Keratinocyte (primary cell): ENCODE data around the gene FOXJ3. TPM values are rescaled to one million over a fixed set of nuclear protein-coding genes. Genes with fewer than 3 reads are reported as not detected.

Source experiments
- DNase-seq: peaks from one replicate; pipeline ENCODE4 v3.0.0-alpha.2; 2011; ENCODE audit warnings: low read depth, missing footprints, low spot score
- FAIRE-seq: peaks from 2 replicates; lab custom pipeline; 2011; peaks lifted over from hg19 to GRCh38; lab: Jason Lieb, UNC
- H2AFZ ChIP-seq: 2 replicates; pipeline ENCODE4 v1.6.0; 2012; ENCODE audit warnings: low read length, control low read depth, inconsistent platforms; ENCODE audit not compliant: control insufficient read depth
- H3K27ac ChIP-seq: 2 replicates; pipeline ENCODE4 v1.5.1; 2011; ENCODE audit warnings: low read length; ENCODE audit not compliant: control insufficient read depth, insufficient read depth
- H3K27me3 ChIP-seq: 3 replicates; pipeline ENCODE4 v1.6.0; 2011; ENCODE audit warnings: low read length; ENCODE audit not compliant: control insufficient read depth, insufficient read depth; ENCODE audit errors: extremely low read depth
- H3K36me3 ChIP-seq, 2 experiments: 2 replicates in 1 of 2; 3 replicates in 1 of 2; pipeline ENCODE4 v1.5.1; 2011; ENCODE audit warnings: low read length in 2 of 2, mild to moderate bottlenecking in 1 of 2; ENCODE audit not compliant: control insufficient read depth in 2 of 2, insufficient read depth in 2 of 2; ENCODE audit errors: extremely low read depth in 1 of 2
- H3K4me1 ChIP-seq: 3 replicates; pipeline ENCODE4 v1.5.1; 2011; ENCODE audit warnings: low read length; ENCODE audit not compliant: control insufficient read depth, insufficient read depth; ENCODE audit errors: extremely low read depth
- H3K4me2 ChIP-seq: 3 replicates; pipeline ENCODE4 v1.6.0; 2011; ENCODE audit warnings: low read depth, low read length; ENCODE audit not compliant: control insufficient read depth, insufficient read depth; ENCODE audit errors: extremely low read depth
- H3K4me3 ChIP-seq, 3 experiments: fragments of 200-600 bp in 1 of 3; sonication (generic) in 1 of 3; 2 replicates in 2 of 3; 3 replicates in 1 of 3; pipeline ENCODE4 v1.5.1; 2011 to 2016; ENCODE audit warnings: low read length in 3 of 3, mild to moderate bottlenecking in 3 of 3, control low read depth in 2 of 3, inconsistent platforms in 1 of 3, low read depth in 1 of 3, mixed read lengths in 1 of 3, mixed run types in 1 of 3, moderate library complexity in 1 of 3; ENCODE audit not compliant: control insufficient read depth in 2 of 3, insufficient read depth in 2 of 3; ENCODE audit errors: extremely low read depth in 1 of 3
- H3K79me2 ChIP-seq: 2 replicates; pipeline ENCODE4 v1.6.0; 2012; ENCODE audit warnings: low read length; ENCODE audit not compliant: control insufficient read depth, insufficient read depth
- H3K9ac ChIP-seq: 3 replicates; pipeline ENCODE4 v1.6.0; 2011; ENCODE audit warnings: low read length; ENCODE audit not compliant: control insufficient read depth, insufficient read depth; ENCODE audit errors: extremely low read depth
- H3K9me1 ChIP-seq: 3 replicates; pipeline ENCODE4 v1.6.0; 2011; ENCODE audit warnings: low read length; ENCODE audit not compliant: control insufficient read depth, insufficient read depth; ENCODE audit errors: extremely low read depth
- H3K9me3 ChIP-seq: 2 replicates; pipeline ENCODE4 v1.5.1; 2012; ENCODE audit warnings: low read depth, low read length; ENCODE audit not compliant: control insufficient read depth
- H4K20me1 ChIP-seq: 3 replicates; pipeline ENCODE4 v1.6.0; 2011; ENCODE audit warnings: low read length; ENCODE audit not compliant: control insufficient read depth, insufficient read depth; ENCODE audit errors: extremely low read depth
- EZH2 ChIP-seq: IDR thresholded peaks from one replicate; pipeline ENCODE4 v1.6.1; 2012; ENCODE audit warnings: inconsistent platforms, mild to moderate bottlenecking, low read length, moderate library complexity
- dilution Hi-C: fragments of 300-500 bp; cut with MboI; formaldehyde crosslinking; loops from one replicate; pipeline ENCODE4 v1.7.0; 2020; ENCODE audit warnings: low sequenced_read_pairs; ENCODE audit not compliant: extremely low pct_ligation_motif_present
- polyA plus RNA-seq, 5 experiments: library from polyadenylated mRNA; depleted of rRNA in 3 of 5; stranded (reverse) in 3 of 5; stranded (forward) in 1 of 5; unstranded in 1 of 5; fragments of >200 nt; gene quantifications; 1 replicate in 1 of 5; 2 replicates in 3 of 5; 3 replicates in 1 of 5; pipeline versions ENCODE4 v1.2.1 to v1.2.3, GENCODE V29; 2011 to 2012; ENCODE audit warnings: missing spikeins in 2 of 5, low read depth in 1 of 5, low replicate concordance in 1 of 5
- TF ChIP-seq, protein P1 (sequence below), 3 experiments: IDR thresholded peaks in 1 of 3; conservative IDR thresholded peaks in 1 of 3; optimal IDR thresholded peaks in 1 of 3; 2 replicates in 2 of 3; 3 replicates in 1 of 3; pipeline versions ENCODE3 to v1.5.1; 2011; ENCODE audit warnings: low read length in 3 of 3, mild to moderate bottlenecking in 3 of 3, moderate library complexity in 2 of 3, control low read depth in 1 of 3, inconsistent platforms in 1 of 3; ENCODE audit not compliant: insufficient read depth in 2 of 3; ENCODE audit errors: extremely low read depth in 1 of 3

Gene FOXJ3
- polyA plus RNA-seq, 1 donor (not counting 4 experiments of a cell fraction or from before 2014, with no cell fraction given) = 40.2 TPM

DNA sequence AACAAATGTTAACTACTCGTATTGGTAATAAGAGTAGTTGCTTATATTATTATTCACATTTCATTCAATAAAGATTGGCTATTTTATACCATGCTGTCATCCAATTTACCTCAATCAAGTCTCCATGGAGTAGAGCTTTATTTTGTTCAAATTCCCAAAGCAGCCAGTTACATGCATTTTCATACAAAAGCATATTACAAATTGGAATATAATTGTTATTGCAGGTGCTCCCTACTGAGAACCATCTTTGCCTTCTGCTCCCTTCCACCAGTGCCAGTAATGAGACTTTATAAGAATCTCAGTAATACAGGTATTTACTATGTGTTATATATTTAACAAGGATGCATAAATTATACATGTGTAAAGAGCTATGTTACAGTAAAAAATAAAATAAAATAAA lies 54.2 kb downstream of the FOXJ3 start:
- Histone ChIP-seq H3K79me2 (peaks cover 51% of the 10 kb centered on the region), H3K4me2 (no peak overlapping the region), H3K36me3 (peaks cover 0 to 4% of the 10 kb centered on the region in 2 experiments), H3K27me3 (no peaks in the 10 kb centered on the region), H3K9me1 (no peaks in the 10 kb centered on the region), H3K9ac (no peak overlapping the region), H3K4me1 (peaks cover 16% of the 10 kb centered on the region), H3K9me3 (no peaks in the 10 kb centered on the region), H4K20me1 (peaks cover 6% of the 10 kb centered on the region), H2AFZ (no peak overlapping the region), H3K27ac (no peak overlapping the region), H3K4me3 (no peak overlapping the region)
- dilution Hi-C loops = no loop called here
- TF ChIP-seq, protein P1, sequence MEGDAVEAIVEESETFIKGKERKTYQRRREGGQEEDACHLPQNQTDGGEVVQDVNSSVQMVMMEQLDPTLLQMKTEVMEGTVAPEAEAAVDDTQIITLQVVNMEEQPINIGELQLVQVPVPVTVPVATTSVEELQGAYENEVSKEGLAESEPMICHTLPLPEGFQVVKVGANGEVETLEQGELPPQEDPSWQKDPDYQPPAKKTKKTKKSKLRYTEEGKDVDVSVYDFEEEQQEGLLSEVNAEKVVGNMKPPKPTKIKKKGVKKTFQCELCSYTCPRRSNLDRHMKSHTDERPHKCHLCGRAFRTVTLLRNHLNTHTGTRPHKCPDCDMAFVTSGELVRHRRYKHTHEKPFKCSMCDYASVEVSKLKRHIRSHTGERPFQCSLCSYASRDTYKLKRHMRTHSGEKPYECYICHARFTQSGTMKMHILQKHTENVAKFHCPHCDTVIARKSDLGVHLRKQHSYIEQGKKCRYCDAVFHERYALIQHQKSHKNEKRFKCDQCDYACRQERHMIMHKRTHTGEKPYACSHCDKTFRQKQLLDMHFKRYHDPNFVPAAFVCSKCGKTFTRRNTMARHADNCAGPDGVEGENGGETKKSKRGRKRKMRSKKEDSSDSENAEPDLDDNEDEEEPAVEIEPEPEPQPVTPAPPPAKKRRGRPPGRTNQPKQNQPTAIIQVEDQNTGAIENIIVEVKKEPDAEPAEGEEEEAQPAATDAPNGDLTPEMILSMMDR (optimal IDR thresholded peaks at IDR 0.05 in 1 of 3, IDR thresholded peaks at IDR 0.05 in 1 of 3, conservative IDR thresholded peaks at IDR 0.05 in 1 of 3; ENCODE audit: extremely low read depth in 1 of 3, insufficient read depth in 2 of 3, low read length in 3 of 3) = no peak
- TF ChIP-seq EZH2 = no peak
- DNase-seq (no peak), FAIRE-seq (no peak)

DNA sequence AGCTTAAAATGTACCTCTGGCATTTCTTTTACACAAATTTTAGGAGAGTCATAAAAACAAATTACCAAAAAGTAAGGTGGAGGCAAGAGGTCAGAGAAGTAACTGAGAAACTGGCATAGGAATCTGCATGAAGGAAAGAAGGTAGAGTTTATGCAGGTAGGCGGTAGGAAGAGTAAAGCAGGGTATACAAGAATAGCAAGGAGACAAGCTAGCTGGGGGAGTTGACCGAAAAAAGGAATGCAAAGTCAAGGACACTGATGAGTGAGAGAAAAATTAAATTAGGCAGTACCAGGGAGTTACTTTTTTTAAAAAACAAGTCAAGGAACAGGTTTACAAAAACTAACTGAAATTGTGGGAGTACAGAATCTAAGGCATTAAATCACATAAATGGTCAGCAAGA lies 56.0 kb downstream of the FOXJ3 start:
- Histone ChIP-seq H4K20me1 (peaks cover 6% of the 10 kb centered on the region), H3K4me2 (no peak overlapping the region), H3K27me3 (no peaks in the 10 kb centered on the region), H3K36me3 (peaks cover 0 to 4% of the 10 kb centered on the region in 2 experiments), H3K4me3 (no peak overlapping the region), H3K9ac (no peak overlapping the region), H2AFZ (no peak overlapping the region), H3K79me2 (peaks cover 48% of the 10 kb centered on the region), H3K9me1 (no peaks in the 10 kb centered on the region), H3K4me1 (peaks cover 16% of the 10 kb centered on the region), H3K27ac (no peak overlapping the region), H3K9me3 (no peaks in the 10 kb centered on the region)
- TF ChIP-seq EZH2 = no peak
- TF ChIP-seq, protein P1 (optimal IDR thresholded peaks at IDR 0.05 in 1 of 3, IDR thresholded peaks at IDR 0.05 in 1 of 3, conservative IDR thresholded peaks at IDR 0.05 in 1 of 3; ENCODE audit: extremely low read depth in 1 of 3, insufficient read depth in 2 of 3, low read length in 3 of 3) = no peak
- DNase-seq (no peak), FAIRE-seq (no peak)
- dilution Hi-C loops = no loop called here
